ENCODE results near the gene ERMARD.
A peak's percentile ranks its signal among the peaks of the same experiment; 100 is the strongest.

Gene ERMARD

DNA sequence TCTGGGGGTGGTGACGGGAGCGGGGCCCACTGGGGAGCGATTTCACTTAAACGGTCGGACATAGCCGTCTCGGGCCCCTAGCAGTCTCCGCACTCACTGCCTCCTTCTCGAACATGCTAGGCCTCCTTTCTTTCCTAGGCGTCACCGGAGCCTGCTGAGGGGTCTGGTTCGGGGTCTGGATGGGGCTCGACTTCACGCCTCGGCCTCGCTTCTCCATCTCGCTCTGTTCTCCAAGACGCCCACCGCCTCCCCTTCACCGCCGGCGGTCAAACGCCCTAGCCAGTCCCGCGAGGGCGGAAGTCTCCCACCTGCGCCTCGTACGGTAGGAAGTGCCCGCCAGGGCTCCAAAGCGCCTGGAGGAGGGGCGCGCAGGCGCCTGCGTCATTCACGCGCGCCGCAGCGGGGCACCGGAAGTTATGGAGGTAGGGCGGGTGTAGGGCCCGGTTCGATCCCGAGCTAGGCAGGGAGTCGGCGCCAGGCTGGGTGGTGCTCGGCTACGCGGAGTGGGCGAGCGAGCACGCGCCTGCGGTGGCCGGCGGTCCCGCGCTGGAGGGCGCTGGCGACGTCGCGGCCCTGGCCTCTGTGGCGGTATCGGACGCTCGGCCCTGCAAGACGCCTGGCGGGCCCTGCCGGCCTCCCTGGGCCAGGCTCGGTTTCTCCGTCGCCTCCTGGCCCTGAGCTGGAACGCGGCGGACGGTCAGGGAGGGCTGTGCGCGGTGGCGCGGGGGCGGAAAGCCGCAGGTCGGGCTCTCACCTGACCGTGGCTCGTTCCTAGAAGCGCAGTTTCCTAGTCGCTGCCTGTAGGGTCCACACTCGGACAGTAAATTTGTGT, at the start of gene ERMARD, which contains the start of gene DYNLT2:
ERMARD (plus strand) TSS at position 381 of the 832 bp plus-strand sequence; CDS start at position 417, 36 bp downstream.
DYNLT2 (minus strand) TSS at position 331 of the 832 bp plus-strand sequence; CDS start at position 217, 114 bp downstream.
- peak; percentile 89 for DNase-seq (ENCODE audit: low spot score)

DNA sequence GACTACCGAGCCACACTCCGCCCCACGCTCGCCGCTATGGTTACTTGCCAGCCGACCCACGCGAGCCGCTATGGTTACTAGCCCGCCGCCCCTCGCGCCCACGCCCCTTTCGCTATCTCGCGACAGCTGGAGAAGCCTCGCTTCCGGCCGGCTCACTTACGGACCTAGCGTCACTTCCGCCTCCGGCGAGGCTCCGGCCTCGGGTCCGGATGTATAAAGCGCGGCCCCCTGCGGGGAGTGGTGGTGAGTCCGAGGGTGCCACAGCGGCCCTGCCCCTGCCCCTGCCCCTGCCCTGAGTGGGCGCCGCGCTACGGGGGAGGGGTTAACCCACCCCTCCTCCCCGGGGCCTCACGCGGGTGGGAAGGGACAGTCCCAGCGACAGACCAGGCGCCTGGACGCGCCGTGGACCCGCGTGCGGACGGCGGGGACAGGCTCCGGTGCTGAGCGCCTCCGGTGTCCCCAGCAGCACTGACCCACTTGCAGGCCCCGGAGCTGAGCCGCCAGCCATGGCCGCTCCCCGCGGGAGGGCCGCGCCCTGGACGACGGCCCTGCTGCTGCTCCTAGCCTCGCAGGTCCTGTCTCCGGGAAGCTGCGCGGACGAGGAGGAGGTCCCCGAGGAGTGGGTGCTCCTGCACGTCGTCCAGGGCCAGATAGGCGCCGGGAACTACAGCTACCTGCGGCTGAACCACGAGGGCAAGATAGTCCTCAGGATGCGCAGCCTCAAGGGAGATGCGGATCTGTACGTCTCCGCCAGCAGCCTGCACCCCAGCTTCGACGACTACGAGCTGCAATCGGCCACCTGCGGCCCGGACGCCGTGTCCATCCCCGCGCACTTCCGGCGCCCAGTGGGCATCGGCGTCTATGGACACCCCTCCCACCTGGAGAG, 49.2 kb upstream of the ERMARD start, which contains the start of the genes C6orf120 and WDR27:
C6orf120 (plus strand) TSS at position 173 of the 886 bp plus-strand sequence; CDS start at position 507, 334 bp downstream.
WDR27 (minus strand) TSS at position 76 of the 886 bp plus-strand sequence. CDS start 13,024 bp downstream, outside the sequence.
- DNase-seq (ENCODE audit: low spot score) = peak; percentile 96

DNA sequence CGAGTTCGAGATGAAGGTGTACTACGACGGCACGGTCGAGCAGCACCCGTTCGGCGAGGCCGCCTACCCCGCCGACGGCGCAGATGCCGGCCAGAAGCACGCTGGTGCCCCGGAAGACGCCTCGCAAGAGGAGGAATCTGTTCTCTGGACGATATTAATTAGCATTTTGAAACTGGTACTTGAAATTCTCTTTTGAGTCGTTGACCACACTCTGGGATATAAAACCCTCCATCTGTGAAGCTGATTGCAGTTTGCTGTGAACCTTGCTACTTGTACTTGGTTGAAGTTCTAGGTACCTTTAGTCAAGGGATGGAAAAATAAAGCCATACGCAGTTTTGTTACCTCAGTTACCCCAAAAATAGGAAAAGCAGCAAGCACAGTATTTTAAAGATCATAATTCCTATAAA, 48.6 kb upstream of the ERMARD start:
- DNase-seq (ENCODE audit: low spot score) = no peak

DNA sequence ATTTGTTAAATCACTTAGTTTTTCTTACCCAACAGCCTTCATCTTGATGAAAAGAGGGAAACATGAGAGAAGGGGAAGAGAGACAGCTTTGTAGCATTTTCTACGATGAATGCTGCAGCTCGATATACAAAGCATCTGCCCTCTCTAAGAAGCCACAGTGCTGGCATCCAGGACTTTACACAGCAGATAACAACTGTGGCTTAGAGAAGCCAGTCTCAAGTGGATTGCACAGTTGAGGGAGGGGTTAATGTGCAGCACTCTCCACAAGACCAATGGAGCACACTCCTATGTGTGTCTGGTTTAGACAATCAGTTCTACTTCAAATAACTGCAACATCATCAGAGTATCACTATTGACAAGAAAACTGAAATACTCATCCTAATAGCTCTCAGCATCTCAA, 43.6 kb upstream of the ERMARD start:
- DNase-seq (ENCODE audit: low spot score) = no peak

DNA sequence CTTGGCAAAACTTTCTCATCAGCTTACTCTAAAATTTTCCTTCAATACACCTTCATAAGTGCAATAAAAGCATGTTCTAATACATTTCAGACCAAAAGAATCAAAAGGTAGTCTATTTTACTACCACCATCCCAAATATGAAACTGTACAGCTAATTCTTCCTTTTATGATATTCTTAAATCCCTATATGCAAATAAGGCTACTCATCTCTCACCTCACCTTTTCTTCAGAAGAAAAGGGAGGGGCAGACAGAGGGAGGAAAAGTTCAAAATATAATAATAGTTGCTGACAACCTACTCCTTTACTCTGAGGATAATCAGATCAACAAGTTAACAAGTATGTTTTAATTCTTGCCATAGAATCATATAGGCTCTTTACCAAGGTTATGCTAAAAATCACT, 42.1 kb upstream of the ERMARD start:
- DNase-seq (ENCODE audit: low spot score) = no peak

DNA sequence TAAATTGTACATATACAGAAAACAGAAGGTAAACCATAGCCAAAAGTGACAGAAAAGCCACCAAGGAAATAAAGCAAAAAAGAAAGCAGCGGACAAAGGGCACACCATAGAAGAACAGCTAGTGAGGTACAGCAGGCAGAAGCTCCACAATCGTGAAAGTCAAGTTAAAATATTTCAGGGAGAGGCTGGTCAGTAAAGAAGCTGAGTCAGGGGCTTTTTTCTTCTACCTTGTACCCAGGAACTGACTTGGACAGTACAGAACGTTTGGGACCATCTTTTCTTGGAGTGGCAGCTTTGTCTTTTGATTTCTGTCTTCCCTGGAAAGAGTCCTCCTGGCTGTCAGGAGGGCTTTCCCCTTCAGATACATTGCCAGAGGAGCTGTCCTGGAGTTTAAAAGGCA, 41.4 kb upstream of the ERMARD start:
- no peak for DNase-seq (ENCODE audit: low spot score)

DNA sequence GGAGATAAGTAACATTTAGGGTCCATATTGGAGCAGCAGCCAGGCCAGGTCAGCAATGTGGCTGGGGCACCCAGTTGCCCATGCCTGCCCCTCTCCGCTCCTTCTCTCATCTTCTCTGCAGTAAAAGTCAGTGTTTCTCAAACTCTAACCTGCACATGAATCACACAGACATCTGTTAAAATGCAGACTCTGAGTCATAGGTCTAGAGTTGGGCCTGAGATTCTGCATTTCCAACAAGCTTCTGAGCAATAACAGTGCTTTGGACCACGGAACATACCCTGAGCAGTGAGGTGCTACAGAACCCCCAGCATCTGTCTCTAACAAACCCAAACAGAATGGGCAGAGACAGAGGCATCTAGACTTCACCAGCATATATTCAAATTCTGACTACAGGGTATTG, 37.2 kb upstream of the ERMARD start:
- no peak for DNase-seq (ENCODE audit: low spot score)

DNA sequence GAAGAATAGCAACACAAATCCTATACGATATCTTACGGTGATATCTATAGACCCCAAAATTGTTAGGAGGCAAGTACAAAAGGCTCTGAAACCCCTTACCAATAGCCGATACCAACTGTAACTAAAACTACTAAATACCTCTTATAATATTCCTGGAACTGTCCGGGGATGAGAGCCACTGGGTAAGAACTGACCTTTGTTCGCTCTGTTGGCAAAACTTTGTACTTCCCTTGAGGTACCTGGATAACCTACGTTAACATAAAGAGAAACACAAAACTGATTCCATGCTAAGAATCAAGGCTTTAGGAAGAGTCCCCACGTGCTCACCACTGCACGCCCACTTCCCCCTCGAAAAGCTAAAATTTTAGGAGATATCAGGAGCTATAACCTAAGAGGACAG, 36.8 kb upstream of the ERMARD start:
- DNase-seq (ENCODE audit: low spot score) = no peak

DNA sequence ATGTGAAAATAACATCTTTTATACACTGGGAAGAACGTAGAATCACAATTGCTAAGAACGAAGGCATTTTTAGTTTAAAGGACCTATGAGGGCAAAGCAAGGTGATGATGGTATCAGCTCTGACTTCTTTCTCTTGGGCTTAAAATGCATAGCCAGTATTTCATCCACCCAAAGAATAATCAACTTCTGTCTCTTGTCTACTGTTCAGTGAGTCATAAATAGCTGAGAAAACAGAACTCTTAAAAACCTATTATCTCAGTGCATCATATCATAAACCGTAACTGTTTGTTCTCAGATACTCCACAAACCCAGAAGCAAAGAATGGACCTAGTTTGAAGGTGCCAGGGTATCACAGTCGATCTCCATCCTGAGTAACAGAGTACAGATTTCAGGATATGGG, 32.3 kb upstream of the ERMARD start:
- DNase-seq (ENCODE audit: low spot score) = no peak

DNA sequence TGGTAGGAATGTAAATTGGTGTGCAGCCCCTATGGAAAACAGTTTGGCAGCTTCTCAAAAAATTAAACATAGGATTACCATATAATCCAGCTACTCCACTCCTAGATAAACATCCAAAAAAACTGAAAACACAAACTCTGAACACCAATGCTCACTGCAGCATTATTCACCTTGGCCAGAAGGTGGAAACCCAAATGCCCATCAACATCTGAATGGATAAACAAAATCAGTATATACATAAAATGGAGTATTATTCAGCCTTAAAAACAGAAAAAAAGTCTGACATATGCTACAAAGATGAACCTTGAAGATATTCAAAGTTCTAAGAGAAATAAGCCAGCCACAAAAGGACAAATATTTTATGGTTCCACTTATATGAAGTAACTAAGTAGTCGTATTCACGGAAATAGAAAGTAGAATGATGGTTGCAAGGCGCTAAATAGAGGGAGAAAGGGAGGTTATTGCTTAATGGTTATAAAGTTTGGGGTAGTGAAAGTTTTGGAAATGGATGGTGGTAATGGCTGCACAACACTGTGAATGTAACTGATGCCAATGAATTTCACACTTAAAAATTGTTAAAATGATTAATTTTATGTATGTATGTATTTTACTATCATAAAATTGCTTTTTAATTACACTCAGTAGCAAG, 31.1 kb upstream of the ERMARD start:
- no peak for DNase-seq (ENCODE audit: low spot score)

DNA sequence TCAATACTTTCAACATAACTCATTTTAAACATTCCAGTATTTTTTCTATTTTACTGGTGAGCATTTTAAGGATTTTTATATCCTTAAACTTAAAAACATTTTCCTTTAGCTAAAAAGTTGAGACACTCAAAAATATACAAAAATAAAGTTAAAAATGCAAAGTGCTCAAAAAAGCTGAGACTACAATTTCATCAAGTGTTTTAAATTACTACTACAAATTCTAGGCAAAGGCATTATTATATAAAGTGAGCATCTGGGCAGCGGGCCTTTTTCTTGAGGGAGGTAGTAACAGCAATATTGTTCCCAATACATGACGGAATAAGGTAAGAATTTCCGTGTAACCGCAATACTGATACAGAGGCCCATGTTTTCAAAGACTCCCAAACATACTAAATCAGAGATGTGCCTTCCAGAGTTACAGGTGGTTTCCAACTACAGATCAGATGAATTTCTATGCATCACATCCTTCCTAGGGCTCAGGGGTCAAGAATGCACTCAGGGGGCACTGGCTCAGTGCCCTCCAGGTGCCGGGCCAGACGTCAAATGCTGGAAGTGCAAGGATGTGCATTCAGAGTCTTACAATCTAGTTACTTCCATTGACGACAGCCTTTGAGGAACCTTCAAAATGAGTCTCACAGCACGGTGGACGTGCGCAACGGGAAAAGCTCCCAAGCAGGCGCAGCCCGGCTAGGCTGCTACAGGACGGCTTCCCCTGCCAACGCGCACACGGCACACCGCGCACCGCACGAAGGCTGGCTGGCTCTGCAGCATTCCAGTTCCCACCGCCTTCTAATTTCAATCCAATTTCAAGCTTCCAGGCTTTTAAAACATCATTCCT, 28.8 kb upstream of the ERMARD start:
- peak; percentile 15 for DNase-seq (ENCODE audit: low spot score)

DNA sequence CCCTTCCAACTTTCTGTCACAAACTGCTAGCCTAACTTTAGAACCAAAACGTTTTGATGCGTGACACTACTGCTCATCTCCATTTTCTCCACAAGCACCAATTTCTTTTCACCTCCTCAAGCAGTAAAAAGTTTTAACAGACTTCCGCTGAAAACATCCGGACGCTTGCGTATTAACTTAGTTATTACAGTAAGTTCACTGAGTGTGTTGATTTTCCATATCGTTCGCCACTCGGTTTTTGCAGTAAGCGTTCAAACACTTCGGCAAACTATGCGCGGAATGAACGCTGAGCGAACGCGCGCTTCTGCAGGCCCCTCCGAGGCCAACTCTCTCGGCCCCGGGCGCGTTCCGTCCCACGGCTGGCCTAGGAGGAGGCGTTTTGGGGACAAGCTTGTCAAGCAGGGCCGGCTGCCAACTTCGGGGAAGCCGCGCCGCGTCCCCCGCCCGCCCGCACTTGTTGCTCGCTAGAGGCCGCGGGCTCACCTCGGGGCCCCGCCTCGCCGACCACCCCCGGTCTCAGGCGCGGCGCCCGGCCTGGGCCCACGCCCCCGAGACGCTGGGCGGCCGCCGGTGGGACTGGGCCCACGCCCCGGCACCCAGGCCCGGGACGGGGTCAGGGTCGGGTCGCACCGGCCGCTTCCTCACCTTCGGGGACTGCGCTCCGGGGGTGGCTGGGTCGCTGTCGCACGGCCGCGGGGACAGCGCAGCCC, 28.1 kb upstream of the ERMARD start:
- peak; percentile 53 for DNase-seq (ENCODE audit: low spot score)

DNA sequence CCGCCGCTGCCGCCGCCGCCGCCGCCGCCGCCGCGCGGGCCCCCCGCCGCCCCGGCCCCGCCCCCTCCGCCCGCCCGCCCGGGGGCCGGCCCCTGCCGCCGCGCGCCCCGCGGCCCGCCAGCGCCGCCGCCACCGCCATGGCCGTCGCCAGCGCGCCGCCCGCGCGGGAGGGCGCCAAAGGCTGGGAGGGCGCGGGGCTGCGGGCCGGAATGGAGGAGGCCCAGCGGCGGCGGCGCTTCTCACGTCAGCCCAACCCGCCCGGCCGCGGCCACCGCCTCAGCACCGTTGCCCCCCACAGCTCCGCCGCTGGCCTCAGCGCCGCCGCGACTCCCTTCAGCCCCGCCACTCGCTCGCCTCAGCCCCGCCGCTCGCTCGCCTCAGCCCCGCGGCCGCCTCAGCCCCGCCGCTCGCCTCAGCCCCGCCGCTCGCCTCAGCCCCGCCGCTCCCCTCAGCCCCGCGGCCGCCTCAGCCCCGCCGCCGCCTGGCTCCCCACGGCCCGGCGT, 27.4 kb upstream of the ERMARD start:
- DNase-seq (ENCODE audit: low spot score) = peak; percentile 12

DNA sequence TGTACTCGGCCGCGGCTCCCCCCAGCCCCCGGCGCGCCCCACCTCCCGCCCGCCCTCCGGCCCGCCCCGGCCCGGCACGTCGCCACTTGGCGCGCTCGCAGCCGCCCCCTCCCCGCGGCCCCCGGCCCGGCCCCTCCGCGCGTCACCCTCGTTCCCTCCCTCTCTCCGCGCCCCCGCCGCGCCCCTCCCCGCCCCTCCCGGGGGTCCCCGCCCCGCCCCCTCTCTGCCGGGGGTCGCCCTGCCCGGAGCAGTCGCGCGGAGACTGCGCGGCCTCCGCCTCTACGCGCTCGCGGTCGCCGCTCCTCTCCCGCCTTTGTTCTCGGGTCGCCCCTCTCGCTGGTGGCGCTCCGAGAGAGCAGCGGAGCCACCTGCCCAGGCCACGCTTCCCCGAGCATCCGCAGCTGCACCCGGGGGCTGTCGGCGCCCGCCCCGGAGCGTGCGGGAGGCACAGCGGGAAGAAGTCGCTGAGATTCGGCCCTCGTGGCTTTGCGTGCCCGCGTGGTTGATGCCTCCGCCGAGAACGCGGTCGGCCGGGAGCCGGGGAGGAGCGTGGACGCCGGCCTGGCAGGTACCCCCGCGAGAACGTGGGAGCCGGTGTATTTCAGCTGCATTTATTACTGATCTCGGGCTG, 26.8 kb upstream of the ERMARD start, which contains the start of gene PHF10:
PHF10 (minus strand) TSS at position 7 of the 631 bp plus-strand sequence. CDS start 569 bp downstream, outside the sequence.
- peak; percentile 65 for DNase-seq (ENCODE audit: low spot score)

DNA sequence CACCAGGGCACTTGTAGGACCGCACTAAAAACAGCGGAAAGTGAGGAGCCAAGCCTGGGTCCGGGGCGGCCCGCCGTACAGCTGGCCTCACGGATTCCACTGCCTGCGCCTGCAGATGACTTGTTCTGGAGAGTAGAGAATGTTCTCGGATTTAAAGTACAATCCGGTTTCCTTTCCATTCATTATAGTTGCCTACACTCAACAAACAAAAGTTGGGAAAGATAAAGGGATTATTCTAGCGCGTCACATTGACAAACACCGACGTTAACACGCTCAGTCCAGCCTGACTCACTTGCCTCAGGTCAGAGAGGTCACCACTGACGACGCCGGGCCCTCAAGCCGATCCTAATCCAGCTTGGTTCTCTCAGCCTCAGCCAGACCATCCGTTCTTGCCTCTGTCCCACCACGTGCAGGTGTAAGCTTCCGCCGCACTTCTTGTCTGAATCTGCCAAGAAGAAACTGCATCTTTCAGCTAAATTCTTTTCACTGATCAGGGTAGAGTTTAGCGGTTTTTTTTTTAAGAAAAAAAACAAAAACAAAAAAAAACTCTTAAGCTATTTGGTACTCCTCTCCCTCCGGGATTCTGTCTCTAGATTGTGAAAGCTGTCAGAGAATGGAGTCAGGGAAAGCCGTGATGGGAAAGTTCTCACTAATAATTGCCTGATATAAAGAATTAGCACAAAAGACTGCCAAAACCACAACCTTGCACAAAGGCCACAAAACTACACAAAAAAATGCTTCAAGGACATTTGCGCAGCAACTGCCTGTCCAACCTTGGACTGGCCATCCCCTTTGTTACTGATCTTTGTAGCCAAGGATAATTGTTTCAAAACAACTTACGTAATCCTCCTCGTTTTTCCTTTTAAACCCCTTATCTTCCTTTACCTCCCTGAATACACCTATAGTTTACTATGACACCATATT, 26.0 kb upstream of the ERMARD start:
- DNase-seq (ENCODE audit: low spot score) = peak; percentile 2

DNA sequence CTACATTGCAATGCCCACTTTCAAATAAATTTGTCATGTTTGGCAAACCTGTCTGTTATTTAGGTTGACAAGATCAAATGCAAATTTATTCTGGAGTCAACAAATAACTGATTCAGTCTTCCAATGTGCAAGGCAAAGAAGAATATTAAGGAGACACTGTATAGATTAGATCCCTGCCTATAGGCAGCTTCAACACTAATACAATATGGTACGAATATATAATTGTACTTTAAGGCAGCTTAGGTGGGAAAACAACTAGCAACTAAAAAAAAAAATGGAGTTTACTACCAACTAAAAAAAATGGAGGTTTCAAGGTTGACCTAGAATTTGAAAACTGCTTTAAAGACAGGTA, 25.4 kb upstream of the ERMARD start:
- no peak for DNase-seq (ENCODE audit: low spot score)

DNA sequence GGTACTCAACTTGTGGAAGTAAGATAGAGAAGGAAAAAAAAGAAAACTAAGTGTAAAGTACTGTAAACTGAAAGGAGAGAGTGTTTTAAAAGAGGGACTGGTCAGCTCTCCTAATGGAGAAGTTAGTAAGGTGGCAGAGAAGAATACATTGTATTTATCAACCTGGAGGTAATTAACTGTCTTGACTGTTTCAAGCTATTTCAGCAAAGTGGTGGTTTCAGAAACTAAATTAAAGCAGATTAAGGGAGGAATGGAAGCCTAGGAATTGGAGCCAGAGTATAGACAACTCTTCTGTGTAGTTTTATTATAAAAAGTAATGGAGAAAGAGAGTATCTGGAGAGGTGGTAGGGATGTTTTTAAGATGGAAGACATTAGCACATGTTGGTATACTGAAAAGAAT, 24.5 kb upstream of the ERMARD start:
- DNase-seq (ENCODE audit: low spot score) = no peak

DNA sequence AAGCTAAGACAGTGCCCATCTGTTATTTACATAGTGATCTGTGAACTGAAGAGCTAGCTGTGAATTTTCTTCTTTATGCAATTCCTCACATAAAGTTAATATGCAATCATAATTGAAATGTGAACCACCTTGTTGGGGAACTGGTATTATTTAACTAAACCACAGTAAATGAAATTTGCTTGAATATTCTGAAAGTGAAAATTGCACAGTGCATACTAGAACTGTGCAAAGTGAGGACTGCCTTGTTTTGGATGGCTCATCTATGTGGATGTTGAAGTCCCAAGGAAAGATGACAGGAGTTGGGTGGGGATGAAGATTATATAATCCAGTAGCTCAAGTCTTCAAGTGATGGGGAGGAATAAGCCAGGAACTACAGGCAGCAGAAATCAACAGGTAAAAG, 21.5 kb upstream of the ERMARD start:
- DNase-seq (ENCODE audit: low spot score) = no peak

Data from CD4-positive, alpha-beta T cell treated with Interleukin-6 at 100 ng/mL for 8 hours (primary cell).